Measurements from ENCODE around the gene ZNF761. TPM values are rescaled to one million over a fixed set of nuclear protein-coding genes. Genes with fewer than 3 reads are reported as not detected.
"Not testable (repeated sequence)": the region's sequence is repeated elsewhere in the genome, so short reads cannot be mapped to it uniquely, and the experiment has no call there.

Gene ZNF761
- total RNA-seq, 8 experiments from 2014 or later, result 5.6 to 12.8 (median 9.2) TPM

- ATAC-seq (replicated peaks in 6 of 8), result peak in 1 of 8 experiments; percentile 1
- no CpG with 5 or more reads among the region's 19 CpGs for WGBS, 10 experiments
- in situ Hi-C loops (cut with MboI; ENCODE audit: low pct_unique_long_range_greater_than_20kb in 2 of 9, low sequenced_read_pairs in 9 of 9, unreplicated experiment in 9 of 9), result no loop called here
- Histone ChIP-seq H3K27ac (no peak overlapping the region), H3K4me3 (no peak overlapping the region), H3K4me1 (replicated peaks in 1 of 2) (no peaks in the 10 kb centered on the region)
These were observed 31.5 kb downstream of the ZNF761 start for GRCh38 chr19:53463263-53463662.

GRCh38 chr19:53466726-53467484, 35.1 kb downstream of the ZNF761 start:
- H3K27ac ChIP-seq, result no peak overlapping the region
- in situ Hi-C loops (cut with MboI; ENCODE audit: low pct_unique_long_range_greater_than_20kb in 2 of 9, low sequenced_read_pairs in 9 of 9, unreplicated experiment in 9 of 9), result no loop called here
- WGBS, 10 experiments, result 7 to 56% (median 15%) methylated on average over 5 to 23 of the region's 31 CpGs; no CpG with 5 or more reads in 1 of the 10 experiments
- peak; percentile 9 to 58 (median 50) for ATAC-seq (replicated peaks in 6 of 8)
- H3K4me3 ChIP-seq, result peak overlapping the region; percentile 72 to 96 (median 77)
- peaks cover 5 to 12% of the 10 kb centered on the region in 2 donors for H3K4me1 ChIP-seq (replicated peaks in 1 of 2)

DNA sequence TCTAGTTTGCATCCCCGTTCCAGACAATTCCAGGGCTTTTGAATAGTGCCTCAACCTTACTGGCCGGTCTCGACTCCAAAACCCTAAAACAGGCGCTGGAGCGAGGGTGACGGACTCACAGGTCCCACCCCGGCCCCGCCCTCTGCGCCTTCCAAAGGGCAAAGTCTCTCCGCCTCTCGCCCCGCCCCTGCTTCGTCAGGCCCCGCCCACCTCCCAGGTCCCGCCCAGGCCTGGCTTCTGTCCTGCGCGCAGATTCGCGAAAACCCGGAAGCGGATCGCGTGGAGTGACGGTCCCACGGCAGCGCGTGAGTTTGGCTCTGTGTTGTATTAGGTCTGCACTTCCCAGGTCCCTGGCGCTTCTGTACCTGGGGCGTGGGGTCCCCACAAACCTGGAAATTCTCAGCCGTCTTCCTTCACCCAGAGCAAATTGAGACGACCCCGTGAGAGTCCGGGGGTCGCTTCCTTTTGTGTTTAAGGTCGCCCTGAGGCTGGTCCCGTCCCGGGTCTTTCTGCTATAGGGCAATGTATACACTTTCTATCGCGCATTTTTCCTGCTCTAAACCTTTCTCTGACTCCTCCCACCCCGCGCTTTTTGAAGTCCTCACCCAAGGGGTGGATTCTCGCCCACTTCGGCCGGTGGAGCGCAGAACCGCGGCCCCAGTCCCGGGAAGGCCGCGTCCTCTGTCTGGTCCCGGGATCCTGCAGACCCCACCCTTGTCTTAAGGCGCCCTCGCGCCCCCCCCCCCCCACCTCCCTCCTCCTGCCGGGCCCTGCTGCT, 35.9 kb downstream of the ZNF761 start, which contains the start of gene ZNF813:
TSS of gene ZNF813 (plus strand) at position 249 of the 778 bp plus-strand sequence. CDS start 16,090 bp downstream, outside the sequence.
- 0 to 7% (median 2%) methylated on average over 3 to 13 of the region's 55 CpGs; no CpG with 5 or more reads in 6 of the 10 experiments for WGBS, 10 experiments
- Histone ChIP-seq H3K4me1 (replicated peaks in 1 of 2) (peaks cover 5 to 12% of the 10 kb centered on the region in 2 donors), H3K4me3 (peak within 1 kb of the TSS; percentile 72 to 96 (median 77)), H3K27ac (peak within 1 kb of the TSS; percentile 65 to 81)
- in situ Hi-C loops (cut with MboI; ENCODE audit: low pct_unique_long_range_greater_than_20kb in 2 of 9, low sequenced_read_pairs in 9 of 9, unreplicated experiment in 9 of 9), result no loop called here
- ATAC-seq (replicated peaks in 6 of 8), result peak; percentile 91 to 96 (median 93)

- H3K27ac ChIP-seq; in situ Hi-C loops (cut with MboI; ENCODE audit: low pct_unique_long_range_greater_than_20kb in 2 of 9, low sequenced_read_pairs in 9 of 9, unreplicated experiment in 9 of 9); ATAC-seq (replicated peaks in 6 of 8): not testable (repeated sequence)
- H3K4me1 ChIP-seq (replicated peaks in 1 of 2), result peaks cover 5 to 12% of the 10 kb centered on the region in 2 donors
- peak overlapping the region; percentile 72 to 96 (median 77) for H3K4me3 ChIP-seq
- WGBS, 10 experiments, result 0 to 33% (median 10%) methylated on average over 1 to 4 of the region's 8 CpGs; no CpG with 5 or more reads in 6 of the 10 experiments
These were observed 36.8 kb downstream of the ZNF761 start for GRCh38 chr19:53468628-53469027.

DNA sequence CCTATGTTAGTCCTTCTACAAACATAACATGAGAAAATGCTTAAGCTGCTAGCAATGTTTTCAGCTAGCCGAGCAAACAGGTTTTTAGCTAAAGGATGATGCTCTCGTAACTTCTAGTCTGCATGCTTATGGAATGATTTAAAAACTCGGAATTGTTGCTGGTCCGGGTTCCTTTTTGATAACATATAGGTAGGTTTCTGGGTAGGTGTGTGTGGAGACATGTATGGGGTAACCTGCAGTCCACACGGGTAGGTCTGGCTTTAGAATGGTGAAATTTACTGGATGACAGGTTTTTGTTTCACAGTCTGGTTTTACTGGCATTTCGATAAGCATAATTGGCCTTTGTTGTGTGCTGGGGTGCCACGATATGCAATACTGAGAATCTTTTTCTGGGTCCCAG, 40.1 kb downstream of the ZNF761 start:
- H3K4me1 ChIP-seq (replicated peaks in 1 of 2), result peaks cover 5 to 12% of the 10 kb centered on the region in 2 donors
- no peak overlapping the region for H3K4me3 ChIP-seq
- in situ Hi-C loops (cut with MboI; ENCODE audit: low pct_unique_long_range_greater_than_20kb in 2 of 9, low sequenced_read_pairs in 9 of 9, unreplicated experiment in 9 of 9), result no loop called here
- ATAC-seq (replicated peaks in 6 of 8), result no peak
- WGBS, 10 experiments, result 48 to 100% (median 93%) methylated on average over 1 to 5 of the region's 7 CpGs; no CpG with 5 or more reads in 2 of the 10 experiments
- H3K27ac ChIP-seq, result no peak overlapping the region

DNA sequence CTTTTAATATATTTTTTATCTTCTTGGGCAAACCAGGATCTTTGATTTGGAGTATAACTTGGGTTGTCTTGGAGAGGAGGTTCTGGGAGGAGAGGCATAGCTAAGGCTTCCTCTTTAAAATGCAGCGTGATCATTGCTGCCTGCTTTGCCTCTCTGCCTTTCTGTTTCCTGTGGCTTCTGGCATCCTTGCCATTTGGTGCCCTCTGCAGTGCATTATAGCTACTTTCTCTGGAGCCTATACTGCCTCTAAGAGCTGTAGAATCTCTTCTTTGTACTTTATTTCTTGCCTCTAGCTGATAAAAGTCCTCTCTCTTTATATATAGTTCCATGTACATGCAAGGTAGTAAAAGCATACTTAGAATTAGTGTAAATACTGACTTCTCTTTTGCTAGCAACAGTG, 43.0 kb downstream of the ZNF761 start:
- H3K27ac ChIP-seq; H3K4me3 ChIP-seq; H3K4me1 ChIP-seq (replicated peaks in 1 of 2); in situ Hi-C loops (cut with MboI; ENCODE audit: low pct_unique_long_range_greater_than_20kb in 2 of 9, low sequenced_read_pairs in 9 of 9, unreplicated experiment in 9 of 9): not testable (repeated sequence)
- ATAC-seq (replicated peaks in 6 of 8), result peak in 1 of 8 experiments; percentile 34
- 33 to 71% methylated on average over 1 of the region's 1 CpG; no CpG with 5 or more reads in 8 of the 10 experiments for WGBS, 10 experiments

- 0 to 100% (median 87%) methylated on average over 1 to 6 of the region's 6 CpGs; no CpG with 5 or more reads in 1 of the 10 experiments for WGBS, 10 experiments
- in situ Hi-C loops (cut with MboI; ENCODE audit: low pct_unique_long_range_greater_than_20kb in 2 of 9, low sequenced_read_pairs in 9 of 9, unreplicated experiment in 9 of 9); H3K4me3 ChIP-seq; ATAC-seq (replicated peaks in 6 of 8); H3K27ac ChIP-seq; H3K4me1 ChIP-seq (replicated peaks in 1 of 2): not testable (repeated sequence)
These were observed 43.7 kb downstream of the ZNF761 start for GRCh38 chr19:53475470-53475869.

- in situ Hi-C loops (cut with MboI; ENCODE audit: low pct_unique_long_range_greater_than_20kb in 2 of 9, low sequenced_read_pairs in 9 of 9, unreplicated experiment in 9 of 9); ATAC-seq (replicated peaks in 6 of 8); H3K4me3 ChIP-seq; H3K27ac ChIP-seq; H3K4me1 ChIP-seq (replicated peaks in 1 of 2): not testable (repeated sequence)
- 83 to 95% methylated on average over 1 to 2 of the region's 2 CpGs; no CpG with 5 or more reads in 8 of the 10 experiments for WGBS, 10 experiments
These were observed 52.0 kb downstream of the ZNF761 start for GRCh38 chr19:53483751-53484150.

GRCh38 chr19:53485046-53486004, 53.5 kb downstream of the ZNF761 start:
- WGBS, 10 experiments, result 41 to 94% (median 76%) methylated on average over 2 to 8 of the region's 8 CpGs; no CpG with 5 or more reads in 2 of the 10 experiments
- in situ Hi-C loops (cut with MboI; ENCODE audit: low pct_unique_long_range_greater_than_20kb in 2 of 9, low sequenced_read_pairs in 9 of 9, unreplicated experiment in 9 of 9), result no loop called here
- ATAC-seq (replicated peaks in 6 of 8), result no peak
- no peak overlapping the region for H3K4me3 ChIP-seq
- no peaks in the 10 kb centered on the region for H3K4me1 ChIP-seq (replicated peaks in 1 of 2)
- H3K27ac ChIP-seq, result no peak overlapping the region

GRCh38 chr19:53492153-53492552, 60.4 kb downstream of the ZNF761 start:
- Histone ChIP-seq H3K4me3 (no peak overlapping the region), H3K4me1 (replicated peaks in 1 of 2) (peaks cover 0 to under 1% of the 10 kb centered on the region in 2 donors), H3K27ac (no peak overlapping the region)
- WGBS, 10 experiments, result 39 to 98% (median 81%) methylated on average over 1 to 5 of the region's 5 CpGs
- no peak for ATAC-seq (replicated peaks in 6 of 8)
- in situ Hi-C loops (cut with MboI; ENCODE audit: low pct_unique_long_range_greater_than_20kb in 2 of 9, low sequenced_read_pairs in 9 of 9, unreplicated experiment in 9 of 9), result no loop called here

- H3K4me3 ChIP-seq; in situ Hi-C loops (cut with MboI; ENCODE audit: low pct_unique_long_range_greater_than_20kb in 2 of 9, low sequenced_read_pairs in 9 of 9, unreplicated experiment in 9 of 9): not testable (repeated sequence)
- Histone ChIP-seq H3K4me1 (replicated peaks in 1 of 2) (peaks cover 0 to 12% of the 10 kb centered on the region in 2 donors), H3K27ac (peak overlapping the region in 1 of 2 donors; percentile 79)
- 33 to 42% (median 40%) methylated on average over 1 to 2 of the region's 11 CpGs; no CpG with 5 or more reads in 7 of the 10 experiments for whole genome bisulfite sequencing, 10 experiments
- ATAC-seq (replicated peaks in 6 of 8), result peak in 6 of 8 experiments; percentile 26 to 100 (median 84)
These were observed 65.7 kb downstream of the ZNF761 start for GRCh38 chr19:53497311-53498023.

- WGBS, 10 experiments, result 67 to 100% (median 73%) methylated on average over 1 to 3 of the region's 4 CpGs; no CpG with 5 or more reads in 7 of the 10 experiments
- Histone ChIP-seq H3K27ac (peak overlapping the region in 1 of 2 donors; percentile 79), H3K4me1 (replicated peaks in 1 of 2) (peaks cover 0 to 12% of the 10 kb centered on the region in 2 donors)
- in situ Hi-C loops (cut with MboI; ENCODE audit: low pct_unique_long_range_greater_than_20kb in 2 of 9, low sequenced_read_pairs in 9 of 9, unreplicated experiment in 9 of 9); H3K4me3 ChIP-seq; ATAC-seq (replicated peaks in 6 of 8): not testable (repeated sequence)
These were observed 66.2 kb downstream of the ZNF761 start for GRCh38 chr19:53498024-53498395.
